ENCODE measurements around the gene FLVCR2.

DNA sequence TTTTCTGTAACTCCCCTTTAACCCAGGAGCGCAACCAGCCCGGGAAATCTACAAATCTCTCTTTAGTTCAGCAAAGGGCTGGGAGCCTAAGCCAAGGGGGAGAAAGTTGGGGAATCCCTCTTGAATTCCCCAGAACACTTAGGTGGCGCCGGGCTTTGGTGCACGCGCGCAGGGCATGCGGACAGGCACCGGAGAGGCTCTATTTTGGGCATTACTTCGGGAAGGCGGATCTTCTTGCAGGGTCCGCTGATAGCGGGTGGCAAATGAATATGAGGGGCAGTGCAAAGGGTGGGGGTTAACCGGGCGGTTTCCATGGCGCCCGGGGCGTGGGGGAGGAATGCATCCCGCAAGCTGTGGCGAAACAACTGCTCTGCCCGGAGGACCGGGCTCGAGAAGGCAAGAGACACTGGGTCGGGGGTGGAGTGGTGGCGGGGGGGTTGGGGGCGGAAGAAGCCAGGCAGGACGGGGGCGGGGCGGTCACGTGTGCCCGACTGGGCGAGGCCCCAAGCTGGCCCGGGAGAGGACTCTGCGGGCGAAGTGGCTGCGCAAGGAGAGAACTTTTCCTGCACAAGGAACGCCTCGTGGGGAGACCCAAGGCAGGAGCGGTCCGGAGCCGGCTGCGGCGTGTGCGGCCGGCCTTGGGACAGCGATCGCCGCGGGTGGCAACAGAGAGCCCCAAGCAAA, at the start of gene FLVCR2:
- TF ChIP-seq, protein P1, sequence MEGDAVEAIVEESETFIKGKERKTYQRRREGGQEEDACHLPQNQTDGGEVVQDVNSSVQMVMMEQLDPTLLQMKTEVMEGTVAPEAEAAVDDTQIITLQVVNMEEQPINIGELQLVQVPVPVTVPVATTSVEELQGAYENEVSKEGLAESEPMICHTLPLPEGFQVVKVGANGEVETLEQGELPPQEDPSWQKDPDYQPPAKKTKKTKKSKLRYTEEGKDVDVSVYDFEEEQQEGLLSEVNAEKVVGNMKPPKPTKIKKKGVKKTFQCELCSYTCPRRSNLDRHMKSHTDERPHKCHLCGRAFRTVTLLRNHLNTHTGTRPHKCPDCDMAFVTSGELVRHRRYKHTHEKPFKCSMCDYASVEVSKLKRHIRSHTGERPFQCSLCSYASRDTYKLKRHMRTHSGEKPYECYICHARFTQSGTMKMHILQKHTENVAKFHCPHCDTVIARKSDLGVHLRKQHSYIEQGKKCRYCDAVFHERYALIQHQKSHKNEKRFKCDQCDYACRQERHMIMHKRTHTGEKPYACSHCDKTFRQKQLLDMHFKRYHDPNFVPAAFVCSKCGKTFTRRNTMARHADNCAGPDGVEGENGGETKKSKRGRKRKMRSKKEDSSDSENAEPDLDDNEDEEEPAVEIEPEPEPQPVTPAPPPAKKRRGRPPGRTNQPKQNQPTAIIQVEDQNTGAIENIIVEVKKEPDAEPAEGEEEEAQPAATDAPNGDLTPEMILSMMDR (conservative IDR thresholded peaks at IDR 0.05; ENCODE audit: low read depth, low read length): no peak
- no peak for TF ChIP-seq EZH2 (IDR thresholded peaks at IDR 0.05; ENCODE audit: low read length, unreplicated experiment)

Measured in PC-3 (cell line).